Measurements from ENCODE around the gene RPS6KC1.
"Not testable (repeated sequence)": the region's sequence is repeated elsewhere in the genome, so short reads cannot be mapped to it uniquely, and the experiment has no call there.

RPS6KC1 gene

GRCh38 chr1:213100565-213100964 lies 49.5 kb downstream of the RPS6KC1 start:
- H2BK5ac ChIP-seq (ENCODE audit: low read depth, low read length, poor library complexity); H3K23ac ChIP-seq (ENCODE audit: low read length): not testable (repeated sequence)

GRCh38 chr1:213103377-213104306 lies 52.6 kb downstream of the RPS6KC1 start:
- no peaks in the 10 kb centered on the region for H3K79me1 ChIP-seq (ENCODE audit: low read length)
- no peak overlapping the region for H2BK5ac ChIP-seq (ENCODE audit: low read depth, low read length, poor library complexity)
- H4K91ac ChIP-seq (ENCODE audit: low read depth, low read length), result no peak overlapping the region
- H3K27me3 ChIP-seq (ENCODE audit: insufficient read depth, low read length), result no peaks in the 10 kb centered on the region
- no peak overlapping the region for H3K23ac ChIP-seq (ENCODE audit: low read length)
- no peak overlapping the region for H3K9ac ChIP-seq (ENCODE audit: low read length)
- no peak overlapping the region for H3K4me3 ChIP-seq (ENCODE audit: low read depth, low read length)
- no peak overlapping the region for H3K18ac ChIP-seq (ENCODE audit: low read length)
- H2AFZ ChIP-seq (ENCODE audit: insufficient read depth, low read length, poor library complexity), result no peak overlapping the region
- no peak overlapping the region for H3K27ac ChIP-seq (ENCODE audit: low read depth, low read length)
- H3K14ac ChIP-seq (ENCODE audit: low read length), result no peak overlapping the region
- H4K12ac ChIP-seq (ENCODE audit: low read depth, low read length), result no peak overlapping the region
- H3K36me3 ChIP-seq (ENCODE audit: control insufficient read depth in 1 of 2, insufficient read depth in 2 of 2, low read length in 2 of 2), result no peaks in the 10 kb centered on the region
- H3K4ac ChIP-seq (ENCODE audit: low read depth, low read length), result no peak overlapping the region
- DNase-seq, result no peak
- H4K8ac ChIP-seq (ENCODE audit: low read depth, low read length), result no peak overlapping the region
- H2AK5ac ChIP-seq (ENCODE audit: low read length), result no peak overlapping the region
- H3K9me3 ChIP-seq (ENCODE audit: insufficient read depth, low read depth, low read length), result no peaks in the 10 kb centered on the region
- no CpG with 5 or more reads among the region's 5 CpGs for WGBS (ENCODE audit: extremely low coverage, insufficient coverage, insufficient read length)
- no peaks in the 10 kb centered on the region for H3K79me2 ChIP-seq (ENCODE audit: control insufficient read depth, insufficient read depth, low read length, poor library complexity)
- no peaks in the 10 kb centered on the region for H3K4me1 ChIP-seq (ENCODE audit: control insufficient read depth in 1 of 2, insufficient read depth in 2 of 2, low read length in 2 of 2)
- H2BK120ac ChIP-seq (ENCODE audit: insufficient read depth, low read length, poor library complexity), result no peak overlapping the region
- H3K4me2 ChIP-seq (ENCODE audit: low read length), result no peak overlapping the region
- no peak overlapping the region for H2BK12ac ChIP-seq (ENCODE audit: low read length)

More at GRCh38 chr1:213100565-213100964, 49.5 kb downstream of the RPS6KC1 start:
- H3K27ac ChIP-seq (ENCODE audit: low read depth, low read length); H3K4me1 ChIP-seq (ENCODE audit: control insufficient read depth in 1 of 2, insufficient read depth in 2 of 2, low read length in 2 of 2); H3K4me3 ChIP-seq (ENCODE audit: low read depth, low read length); H3K9ac ChIP-seq (ENCODE audit: low read length); H3K27me3 ChIP-seq (ENCODE audit: insufficient read depth, low read length); H4K12ac ChIP-seq (ENCODE audit: low read depth, low read length); H3K18ac ChIP-seq (ENCODE audit: low read length); H2AFZ ChIP-seq (ENCODE audit: insufficient read depth, low read length, poor library complexity); H3K14ac ChIP-seq (ENCODE audit: low read length); H3K4ac ChIP-seq (ENCODE audit: low read depth, low read length); H3K9me3 ChIP-seq (ENCODE audit: insufficient read depth, low read depth, low read length); H2AK5ac ChIP-seq (ENCODE audit: low read length); H3K36me3 ChIP-seq (ENCODE audit: control insufficient read depth in 1 of 2, insufficient read depth in 2 of 2, low read length in 2 of 2); H3K4me2 ChIP-seq (ENCODE audit: low read length); DNase-seq; H3K79me1 ChIP-seq (ENCODE audit: low read length); H2BK12ac ChIP-seq (ENCODE audit: low read length); H4K91ac ChIP-seq (ENCODE audit: low read depth, low read length); H2BK120ac ChIP-seq (ENCODE audit: insufficient read depth, low read length, poor library complexity); H3K79me2 ChIP-seq (ENCODE audit: control insufficient read depth, insufficient read depth, low read length, poor library complexity); H4K8ac ChIP-seq (ENCODE audit: low read depth, low read length): not testable (repeated sequence)
- no CpG with 5 or more reads among the region's 4 CpGs for WGBS (ENCODE audit: extremely low coverage, insufficient coverage, insufficient read length)

GRCh38 chr1:213104604-213105003 lies 53.6 kb downstream of the RPS6KC1 start:
- Histone ChIP-seq H3K36me3 (ENCODE audit: control insufficient read depth in 1 of 2, insufficient read depth in 2 of 2, low read length in 2 of 2) (no peaks in the 10 kb centered on the region), H2AFZ (ENCODE audit: insufficient read depth, low read length, poor library complexity) (no peak overlapping the region), H3K4me1 (ENCODE audit: control insufficient read depth in 1 of 2, insufficient read depth in 2 of 2, low read length in 2 of 2) (no peaks in the 10 kb centered on the region), H3K27ac (ENCODE audit: low read depth, low read length) (no peak overlapping the region), H3K9ac (ENCODE audit: low read length) (no peak overlapping the region), H4K91ac (ENCODE audit: low read depth, low read length) (no peak overlapping the region), H3K79me1 (ENCODE audit: low read length) (no peaks in the 10 kb centered on the region), H3K79me2 (ENCODE audit: control insufficient read depth, insufficient read depth, low read length, poor library complexity) (no peaks in the 10 kb centered on the region), H3K18ac (ENCODE audit: low read length) (no peak overlapping the region), H2BK120ac (ENCODE audit: insufficient read depth, low read length, poor library complexity) (no peak overlapping the region), H2BK12ac (ENCODE audit: low read length) (no peak overlapping the region), H3K23ac (ENCODE audit: low read length) (no peak overlapping the region), H3K27me3 (ENCODE audit: insufficient read depth, low read length) (no peaks in the 10 kb centered on the region), H4K8ac (ENCODE audit: low read depth, low read length) (no peak overlapping the region), H3K4me2 (ENCODE audit: low read length) (no peak overlapping the region), H3K4me3 (ENCODE audit: low read depth, low read length) (no peak overlapping the region), H3K9me3 (ENCODE audit: insufficient read depth, low read depth, low read length) (no peaks in the 10 kb centered on the region), H3K14ac (ENCODE audit: low read length) (no peak overlapping the region), H4K12ac (ENCODE audit: low read depth, low read length) (no peak overlapping the region), H2AK5ac (ENCODE audit: low read length) (no peak overlapping the region), H2BK5ac (ENCODE audit: low read depth, low read length, poor library complexity) (no peak overlapping the region), H3K4ac (ENCODE audit: low read depth, low read length) (no peak overlapping the region)
- WGBS (ENCODE audit: extremely low coverage, insufficient coverage, insufficient read length), result no CpG with 5 or more reads among the region's 2 CpGs
- DNase-seq, result no peak

- H2AK5ac ChIP-seq (ENCODE audit: low read length), result no peak overlapping the region
- no peak for DNase-seq
- H2BK12ac ChIP-seq (ENCODE audit: low read length), result no peak overlapping the region
- no peaks in the 10 kb centered on the region for H3K4me1 ChIP-seq (ENCODE audit: control insufficient read depth in 1 of 2, insufficient read depth in 2 of 2, low read length in 2 of 2)
- H3K9me3 ChIP-seq (ENCODE audit: insufficient read depth, low read depth, low read length), result no peaks in the 10 kb centered on the region
- no peak overlapping the region for H3K27ac ChIP-seq (ENCODE audit: low read depth, low read length)
- H3K18ac ChIP-seq (ENCODE audit: low read length), result no peak overlapping the region
- H3K14ac ChIP-seq (ENCODE audit: low read length), result no peak overlapping the region
- H3K4ac ChIP-seq (ENCODE audit: low read depth, low read length), result no peak overlapping the region
- no peak overlapping the region for H3K4me3 ChIP-seq (ENCODE audit: low read depth, low read length)
- H4K8ac ChIP-seq (ENCODE audit: low read depth, low read length), result no peak overlapping the region
- WGBS (ENCODE audit: extremely low coverage, insufficient coverage, insufficient read length), result no CpG with 5 or more reads among the region's 1 CpG
- no peaks in the 10 kb centered on the region for H3K27me3 ChIP-seq (ENCODE audit: insufficient read depth, low read length)
- no peak overlapping the region for H4K91ac ChIP-seq (ENCODE audit: low read depth, low read length)
- H3K36me3 ChIP-seq (ENCODE audit: control insufficient read depth in 1 of 2, insufficient read depth in 2 of 2, low read length in 2 of 2), result no peaks in the 10 kb centered on the region
- H3K23ac ChIP-seq (ENCODE audit: low read length), result no peak overlapping the region
- H4K12ac ChIP-seq (ENCODE audit: low read depth, low read length), result no peak overlapping the region
- no peak overlapping the region for H2BK120ac ChIP-seq (ENCODE audit: insufficient read depth, low read length, poor library complexity)
- H3K79me1 ChIP-seq (ENCODE audit: low read length), result no peaks in the 10 kb centered on the region
- H3K4me2 ChIP-seq (ENCODE audit: low read length), result no peak overlapping the region
- H3K79me2 ChIP-seq (ENCODE audit: control insufficient read depth, insufficient read depth, low read length, poor library complexity), result no peaks in the 10 kb centered on the region
- H2BK5ac ChIP-seq (ENCODE audit: low read depth, low read length, poor library complexity), result no peak overlapping the region
- H3K9ac ChIP-seq (ENCODE audit: low read length), result no peak overlapping the region
- H2AFZ ChIP-seq (ENCODE audit: insufficient read depth, low read length, poor library complexity), result no peak overlapping the region
These were observed 55.3 kb downstream of the RPS6KC1 start for GRCh38 chr1:213106298-213106697.

All from trophoblast cell (in vitro differentiated cells and primary cell).